HEK293 (cell line): ENCODE data around the gene POLR1H.

ENCODE experiments used
- CTCF ChIA-PET: fragments of 350-600 bp; formaldehyde crosslinking; extraction: SDS; loops from one replicate; lab custom pipeline; 2021; ENCODE audit warnings: antibody characterized with exemption; lab: Yijun Ruan, JAX
- POLR2A ChIA-PET: fragments of 300-600 bp; formaldehyde crosslinking; extraction: SDS; loops from one replicate; lab custom pipeline; 2020; ENCODE audit warnings: antibody characterized with exemption, inconsistent platforms; lab: Yijun Ruan, JAX
- H3K27ac ChIP-seq: fragments of 200-500 bp; sonication (Bioruptor generic); 2 replicates; pipeline ENCODE4 v1.5.1; 2014; ENCODE audit warnings: low read depth, low read length, control low read depth, inconsistent platforms; ENCODE audit errors: extremely low read depth
- H3K36me3 ChIP-seq, 2 experiments: fragments of 200-500 bp in 1 of 2; sonication (Bioruptor generic) in 1 of 2; 1 replicate in 1 of 2; 2 replicates in 1 of 2; pipeline ENCODE4 v1.5.1; 2014 to 2017; ENCODE audit warnings: inconsistent platforms in 2 of 2, low read length in 2 of 2; ENCODE audit not compliant: control insufficient read depth in 2 of 2, insufficient read depth in 1 of 2
- H3K4me1 ChIP-seq: fragments of 200-500 bp; sonication (Bioruptor generic); 2 replicates; pipeline ENCODE4 v1.5.1; 2014; ENCODE audit warnings: mild to moderate bottlenecking, low read length, inconsistent platforms; ENCODE audit not compliant: control insufficient read depth, insufficient read depth
- H3K4me3 ChIP-seq: 2 replicates; pipeline ENCODE4 v1.5.1; 2011; ENCODE audit warnings: low read depth, mild to moderate bottlenecking, control low read depth, low read length, moderate library complexity
- H3K9me3 ChIP-seq: fragments of 200-500 bp; sonication (Bioruptor generic); 2 replicates; pipeline ENCODE4 v1.5.1; 2014; ENCODE audit warnings: low read depth, low read length, inconsistent platforms; ENCODE audit not compliant: control insufficient read depth, insufficient read depth
- EGR2 ChIP-seq: fragments of 450-650 bp; formaldehyde crosslinking; IDR thresholded peaks from 2 replicates; pipeline ENCODE4 v1.5.1; 2016; ENCODE audit warnings: low read depth, missing biosample characterization, missing genetic modification characterization
- GFI1B ChIP-seq: fragments of 450-650 bp; formaldehyde crosslinking; IDR thresholded peaks from 2 replicates; pipeline ENCODE4 v1.5.1; 2016; ENCODE audit warnings: missing biosample characterization, missing genetic modification characterization
- KLF17 ChIP-seq: fragments of 450-650 bp; formaldehyde crosslinking; IDR thresholded peaks from 2 replicates; pipeline ENCODE4 v1.5.1; 2016; ENCODE audit warnings: missing biosample characterization, missing genetic modification characterization
- OSR2 ChIP-seq: fragments of 450-650 bp; formaldehyde crosslinking; IDR thresholded peaks from 2 replicates; pipeline ENCODE4 v1.5.1; 2016; ENCODE audit warnings: missing biosample characterization, missing genetic modification characterization
- WT1 ChIP-seq: fragments of 450-650 bp; formaldehyde crosslinking; IDR thresholded peaks from 2 replicates; pipeline ENCODE4 v1.5.1; 2016; ENCODE audit warnings: missing biosample characterization, missing genetic modification characterization
- ZBTB20 ChIP-seq: fragments of 450-650 bp; formaldehyde crosslinking; IDR thresholded peaks from 2 replicates; pipeline ENCODE4 v1.5.1; 2016; ENCODE audit warnings: missing biosample characterization, missing genetic modification characterization
- ZBTB8A ChIP-seq: fragments of 450-650 bp; formaldehyde crosslinking; IDR thresholded peaks from 2 replicates; pipeline ENCODE4 v1.5.1; 2016; ENCODE audit warnings: missing biosample characterization, missing genetic modification characterization
- ZEB2 ChIP-seq: fragments of 450-650 bp; formaldehyde crosslinking; IDR thresholded peaks from 2 replicates; pipeline ENCODE4 v1.5.1; 2016; ENCODE audit warnings: missing biosample characterization, missing genetic modification characterization
- ZFP69B ChIP-seq: fragments of 450-650 bp; formaldehyde crosslinking; IDR thresholded peaks from 2 replicates; pipeline ENCODE4 v1.5.1; 2016; ENCODE audit warnings: missing biosample characterization, missing genetic modification characterization
- ZNF132 ChIP-seq: fragments of 450-650 bp; formaldehyde crosslinking; IDR thresholded peaks from 2 replicates; pipeline ENCODE4 v1.5.1; 2017; ENCODE audit warnings: missing biosample characterization, missing genetic modification characterization, borderline replicate concordance
- ZNF292 ChIP-seq: fragments of 450-650 bp; formaldehyde crosslinking; IDR thresholded peaks from 2 replicates; pipeline ENCODE4 v1.5.1; 2016; ENCODE audit warnings: low read depth, missing biosample characterization, missing genetic modification characterization, borderline replicate concordance
- ZNF335 ChIP-seq: fragments of 450-650 bp; formaldehyde crosslinking; conservative IDR thresholded peaks from 2 replicates; pipeline ENCODE4 v1.5.1; 2016; ENCODE audit warnings: missing biosample characterization, missing genetic modification characterization
- ZNF366 ChIP-seq: fragments of 450-650 bp; formaldehyde crosslinking; conservative IDR thresholded peaks from 2 replicates; pipeline ENCODE4 v1.5.1; 2016; ENCODE audit warnings: missing biosample characterization, missing genetic modification characterization
- ZNF394 ChIP-seq: fragments of 450-650 bp; formaldehyde crosslinking; IDR thresholded peaks from 2 replicates; pipeline ENCODE4 v1.5.1; 2016; ENCODE audit warnings: missing biosample characterization, missing genetic modification characterization, mild to moderate bottlenecking, moderate library complexity, borderline replicate concordance
- ZNF48 ChIP-seq: fragments of 450-650 bp; formaldehyde crosslinking; IDR thresholded peaks from 2 replicates; pipeline ENCODE4 v1.5.1; 2016; ENCODE audit warnings: missing biosample characterization, missing genetic modification characterization
- ZNF501 ChIP-seq: fragments of 450-650 bp; formaldehyde crosslinking; IDR thresholded peaks from 2 replicates; pipeline ENCODE4 v1.5.1; 2016; ENCODE audit warnings: missing biosample characterization, missing genetic modification characterization
- ZNF544 ChIP-seq: fragments of 450-650 bp; formaldehyde crosslinking; IDR thresholded peaks from 2 replicates; pipeline ENCODE4 v1.5.0; 2017; ENCODE audit warnings: missing biosample characterization, missing genetic modification characterization
- ZNF600 ChIP-seq: fragments of 450-650 bp; formaldehyde crosslinking; IDR thresholded peaks from 2 replicates; pipeline ENCODE4 v1.5.1; 2016; ENCODE audit warnings: missing biosample characterization, missing genetic modification characterization
- ZNF629 ChIP-seq: fragments of 450-650 bp; formaldehyde crosslinking; IDR thresholded peaks from 2 replicates; pipeline ENCODE4 v1.5.1; 2017; ENCODE audit warnings: missing biosample characterization, missing genetic modification characterization
- ZNF660 ChIP-seq: fragments of 450-650 bp; IDR thresholded peaks from 2 replicates; pipeline ENCODE4 v1.5.1; 2018; ENCODE audit warnings: missing biosample characterization, mild to moderate bottlenecking, missing genetic modification characterization
- ZXDB ChIP-seq: fragments of 450-650 bp; formaldehyde crosslinking; IDR thresholded peaks from 2 replicates; pipeline ENCODE4 v1.5.1; 2016; ENCODE audit warnings: missing biosample characterization, missing genetic modification characterization
- TF ChIP-seq, protein P1 (sequence below): fragments of 450-650 bp; formaldehyde crosslinking; IDR thresholded peaks from 2 replicates; pipeline ENCODE4 v1.5.1; 2016; ENCODE audit warnings: missing biosample characterization, missing genetic modification characterization
- TF ChIP-seq, protein P2 (sequence below): fragments of 450-650 bp; formaldehyde crosslinking; conservative IDR thresholded peaks from 2 replicates; pipeline ENCODE4 v1.5.1; 2016; ENCODE audit warnings: low read depth, missing biosample characterization, missing genetic modification characterization
- TF ChIP-seq, protein P3 (sequence below): fragments of 450-650 bp; formaldehyde crosslinking; IDR thresholded peaks from 2 replicates; pipeline ENCODE4 v1.5.1; 2016; ENCODE audit warnings: missing biosample characterization, missing genetic modification characterization
- TF ChIP-seq, protein P4 (sequence below): fragments of 450-650 bp; formaldehyde crosslinking; IDR thresholded peaks from 2 replicates; pipeline ENCODE4 v1.5.1; 2016; ENCODE audit warnings: missing biosample characterization, missing genetic modification characterization

POLR1H gene

GRCh38 chr6:30101444-30102413 lies 40.7 kb downstream of the POLR1H start:
- Histone ChIP-seq H3K27ac (no peak overlapping the region; the same call in 1 of the 2 replicates), H3K4me1 (peaks cover 15% of the 10 kb centered on the region)
- TF ChIP-seq, protein P1, sequence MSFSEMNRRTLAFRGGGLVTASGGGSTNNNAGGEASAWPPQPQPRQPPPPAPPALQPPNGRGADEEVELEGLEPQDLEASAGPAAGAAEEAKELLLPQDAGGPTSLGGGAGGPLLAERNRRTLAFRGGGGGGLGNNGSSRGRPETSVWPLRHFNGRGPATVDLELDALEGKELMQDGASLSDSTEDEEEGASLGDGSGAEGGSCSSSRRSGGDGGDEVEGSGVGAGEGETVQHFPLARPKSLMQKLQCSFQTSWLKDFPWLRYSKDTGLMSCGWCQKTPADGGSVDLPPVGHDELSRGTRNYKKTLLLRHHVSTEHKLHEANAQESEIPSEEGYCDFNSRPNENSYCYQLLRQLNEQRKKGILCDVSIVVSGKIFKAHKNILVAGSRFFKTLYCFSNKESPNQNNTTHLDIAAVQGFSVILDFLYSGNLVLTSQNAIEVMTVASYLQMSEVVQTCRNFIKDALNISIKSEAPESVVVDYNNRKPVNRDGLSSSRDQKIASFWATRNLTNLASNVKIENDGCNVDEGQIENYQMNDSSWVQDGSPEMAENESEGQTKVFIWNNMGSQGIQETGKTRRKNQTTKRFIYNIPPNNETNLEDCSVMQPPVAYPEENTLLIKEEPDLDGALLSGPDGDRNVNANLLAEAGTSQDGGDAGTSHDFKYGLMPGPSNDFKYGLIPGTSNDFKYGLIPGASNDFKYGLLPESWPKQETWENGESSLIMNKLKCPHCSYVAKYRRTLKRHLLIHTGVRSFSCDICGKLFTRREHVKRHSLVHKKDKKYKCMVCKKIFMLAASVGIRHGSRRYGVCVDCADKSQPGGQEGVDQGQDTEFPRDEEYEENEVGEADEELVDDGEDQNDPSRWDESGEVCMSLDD (tag by site-specific recombination), result 0 out of 2 replicates have a peak, but pooled peaks have one; percentile 25
- TF ChIP-seq ZNF132 (tag by site-specific recombination), result no peak
- TF ChIP-seq ZNF366 (tag by site-specific recombination), result peak; percentile 45; the same call in 1 of the 2 replicates
- TF ChIP-seq ZNF48 (tag by site-specific recombination), result no peak
- TF ChIP-seq ZNF335 (tag by site-specific recombination), result peak; percentile 72
- peak; percentile 40; the same call in 1 of the 2 replicates for TF ChIP-seq ZNF660 (tag by site-specific recombination)
- peak; percentile 65; the same call in 1 of the 2 replicates for TF ChIP-seq ZNF394 (tag by site-specific recombination)
- peak; percentile 19; the same call in 1 of the 2 replicates for TF ChIP-seq ZNF501 (tag by site-specific recombination)
- TF ChIP-seq EGR2, result peak; percentile 27; the same call in 1 of the 2 replicates
- peak; percentile 14; the same call in 1 of the 2 replicates for TF ChIP-seq WT1 (tag by site-specific recombination)
- 0 out of 2 replicates have a peak, but pooled peaks have one; percentile 3 for TF ChIP-seq ZEB2 (tag by site-specific recombination)
- TF ChIP-seq ZNF629, result 0 out of 2 replicates have a peak, but pooled peaks have one; percentile 25
- no peak for TF ChIP-seq GFI1B (tag by site-specific recombination)
- TF ChIP-seq ZNF544, result no peak
- TF ChIP-seq, protein P2, sequence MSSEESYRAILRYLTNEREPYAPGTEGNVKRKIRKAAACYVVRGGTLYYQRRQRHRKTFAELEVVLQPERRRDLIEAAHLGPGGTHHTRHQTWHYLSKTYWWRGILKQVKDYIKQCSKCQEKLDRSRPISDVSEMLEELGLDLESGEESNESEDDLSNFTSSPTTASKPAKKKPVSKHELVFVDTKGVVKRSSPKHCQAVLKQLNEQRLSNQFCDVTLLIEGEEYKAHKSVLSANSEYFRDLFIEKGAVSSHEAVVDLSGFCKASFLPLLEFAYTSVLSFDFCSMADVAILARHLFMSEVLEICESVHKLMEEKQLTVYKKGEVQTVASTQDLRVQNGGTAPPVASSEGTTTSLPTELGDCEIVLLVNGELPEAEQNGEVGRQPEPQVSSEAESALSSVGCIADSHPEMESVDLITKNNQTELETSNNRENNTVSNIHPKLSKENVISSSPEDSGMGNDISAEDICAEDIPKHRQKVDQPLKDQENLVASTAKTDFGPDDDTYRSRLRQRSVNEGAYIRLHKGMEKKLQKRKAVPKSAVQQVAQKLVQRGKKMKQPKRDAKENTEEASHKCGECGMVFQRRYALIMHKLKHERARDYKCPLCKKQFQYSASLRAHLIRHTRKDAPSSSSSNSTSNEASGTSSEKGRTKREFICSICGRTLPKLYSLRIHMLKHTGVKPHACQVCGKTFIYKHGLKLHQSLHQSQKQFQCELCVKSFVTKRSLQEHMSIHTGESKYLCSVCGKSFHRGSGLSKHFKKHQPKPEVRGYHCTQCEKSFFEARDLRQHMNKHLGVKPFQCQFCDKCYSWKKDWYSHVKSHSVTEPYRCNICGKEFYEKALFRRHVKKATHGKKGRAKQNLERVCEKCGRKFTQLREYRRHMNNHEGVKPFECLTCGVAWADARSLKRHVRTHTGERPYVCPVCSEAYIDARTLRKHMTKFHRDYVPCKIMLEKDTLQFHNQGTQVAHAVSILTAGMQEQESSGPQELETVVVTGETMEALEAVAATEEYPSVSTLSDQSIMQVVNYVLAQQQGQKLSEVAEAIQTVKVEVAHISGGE (tag by site-specific recombination), result peak; percentile 11
- peak; percentile 58; the same call in 1 of the 2 replicates for TF ChIP-seq ZXDB (tag by site-specific recombination)
- TF ChIP-seq KLF17 (tag by site-specific recombination), result 0 out of 2 replicates have a peak, but pooled peaks have one; percentile 26
- no peak for TF ChIP-seq ZNF292 (tag by site-specific recombination)
- TF ChIP-seq OSR2 (tag by site-specific recombination), result peak; percentile 60
- peak; percentile 81 for TF ChIP-seq ZNF600
- no peak for TF ChIP-seq ZFP69B (tag by site-specific recombination)
- TF ChIP-seq, protein P3, sequence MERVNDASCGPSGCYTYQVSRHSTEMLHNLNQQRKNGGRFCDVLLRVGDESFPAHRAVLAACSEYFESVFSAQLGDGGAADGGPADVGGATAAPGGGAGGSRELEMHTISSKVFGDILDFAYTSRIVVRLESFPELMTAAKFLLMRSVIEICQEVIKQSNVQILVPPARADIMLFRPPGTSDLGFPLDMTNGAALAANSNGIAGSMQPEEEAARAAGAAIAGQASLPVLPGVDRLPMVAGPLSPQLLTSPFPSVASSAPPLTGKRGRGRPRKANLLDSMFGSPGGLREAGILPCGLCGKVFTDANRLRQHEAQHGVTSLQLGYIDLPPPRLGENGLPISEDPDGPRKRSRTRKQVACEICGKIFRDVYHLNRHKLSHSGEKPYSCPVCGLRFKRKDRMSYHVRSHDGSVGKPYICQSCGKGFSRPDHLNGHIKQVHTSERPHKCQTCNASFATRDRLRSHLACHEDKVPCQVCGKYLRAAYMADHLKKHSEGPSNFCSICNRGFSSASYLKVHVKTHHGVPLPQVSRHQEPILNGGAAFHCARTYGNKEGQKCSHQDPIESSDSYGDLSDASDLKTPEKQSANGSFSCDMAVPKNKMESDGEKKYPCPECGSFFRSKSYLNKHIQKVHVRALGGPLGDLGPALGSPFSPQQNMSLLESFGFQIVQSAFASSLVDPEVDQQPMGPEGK, result peak; percentile 67
- peak; percentile 50; the same call in 1 of the 2 replicates for TF ChIP-seq ZBTB8A (tag by site-specific recombination)
- TF ChIP-seq ZBTB20 (tag by site-specific recombination), result peak; percentile 98; the same call in 1 of the 2 replicates
- TF ChIP-seq, protein P4, sequence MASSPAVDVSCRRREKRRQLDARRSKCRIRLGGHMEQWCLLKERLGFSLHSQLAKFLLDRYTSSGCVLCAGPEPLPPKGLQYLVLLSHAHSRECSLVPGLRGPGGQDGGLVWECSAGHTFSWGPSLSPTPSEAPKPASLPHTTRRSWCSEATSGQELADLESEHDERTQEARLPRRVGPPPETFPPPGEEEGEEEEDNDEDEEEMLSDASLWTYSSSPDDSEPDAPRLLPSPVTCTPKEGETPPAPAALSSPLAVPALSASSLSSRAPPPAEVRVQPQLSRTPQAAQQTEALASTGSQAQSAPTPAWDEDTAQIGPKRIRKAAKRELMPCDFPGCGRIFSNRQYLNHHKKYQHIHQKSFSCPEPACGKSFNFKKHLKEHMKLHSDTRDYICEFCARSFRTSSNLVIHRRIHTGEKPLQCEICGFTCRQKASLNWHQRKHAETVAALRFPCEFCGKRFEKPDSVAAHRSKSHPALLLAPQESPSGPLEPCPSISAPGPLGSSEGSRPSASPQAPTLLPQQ (tag by site-specific recombination), result 0 out of 2 replicates have a peak, but pooled peaks have one; percentile 26

More at GRCh38 chr6:30101444-30102413, 40.7 kb downstream of the POLR1H start:
- CTCF ChIA-PET, result interaction anchor here (0.5 to 5.7 kb wide), 28 partner anchors 8 to 668 kb away, joined by 3 to 74 read pairs (median 4); partner anchors contain the start of genes POLR1H, TRIM26 and TRIM31
- Histone ChIP-seq H3K9me3 (no peaks in the 10 kb centered on the region), H3K36me3 (no peaks in the 10 kb centered on the region), H3K4me3 (peak overlapping the region; percentile 44)
- POLR2A ChIA-PET, result interaction anchor here (0.6 to 1.7 kb wide), 22 partner anchors 10 to 225 kb away, joined by 3 to 36 read pairs (median 4); partner anchors contain the start of genes POLR1H, PPP1R11, TRIM26 and TRIM39
